ENCODE results near the gene TAF8.

DNA sequence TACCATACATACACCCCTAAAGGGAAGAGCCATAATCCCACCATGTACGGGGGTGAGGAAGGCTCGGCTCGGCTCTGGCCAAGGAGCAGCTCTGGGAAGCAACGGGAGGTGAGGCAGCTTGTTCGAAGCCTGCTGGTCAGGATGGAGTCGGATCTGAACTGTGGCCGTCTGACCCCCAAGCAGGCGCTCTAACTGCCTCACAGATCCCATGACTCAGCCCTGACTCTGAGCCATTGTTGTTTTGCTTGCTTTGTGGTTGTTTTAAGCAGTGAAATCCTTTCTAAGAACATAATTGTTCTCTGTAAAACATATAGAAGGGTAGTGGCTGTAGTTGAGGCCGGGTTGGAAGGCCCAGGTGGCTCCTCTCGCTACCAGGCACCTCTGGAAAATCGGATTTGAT lies 81.2 kb downstream of the TAF8 start:
- TF ChIP-seq CTCF (conservative IDR thresholded peaks at IDR 0.05; ENCODE audit: low read length) (no peak), EZH2phosphoT487 (IDR thresholded peaks at IDR 0.05; ENCODE audit: borderline replicate concordance) (no peak)
